NCI-H1694 (cell line): ENCODE measurements around the gene C1QL1.
A peak's percentile ranks its signal among the peaks of the same experiment; 100 is the strongest.

ENCODE experiments used
- DNase-seq: peaks from one replicate; lab custom pipeline; 2025; lab: John Stamatoyannopoulos, UW

C1QL1 gene

GRCh38 chr17:44989552-44990138, 21.5 kb upstream of the C1QL1 start:
- no peak for DNase-seq

GRCh38 chr17:44988044-44988942, 20.2 kb upstream of the C1QL1 start:
- DNase-seq = no peak

GRCh38 chr17:44983563-44983962, 15.5 kb upstream of the C1QL1 start:
- DNase-seq = no peak

GRCh38 chr17:44982113-44982702, 14.1 kb upstream of the C1QL1 start:
- DNase-seq = no peak

GRCh38 chr17:44981221-44981968, 13.3 kb upstream of the C1QL1 start:
- no peak for DNase-seq

- peak; percentile 62 for DNase-seq
Observed at GRCh38 chr17:44979426-44979995, 11.4 kb upstream of the C1QL1 start.

- no peak for DNase-seq
Observed at GRCh38 chr17:44978807-44979206, 10.7 kb upstream of the C1QL1 start.

GRCh38 chr17:44977814-44978550, 9.9 kb upstream of the C1QL1 start:
- DNase-seq = peak; percentile 71

- no peak for DNase-seq
Observed at GRCh38 chr17:44977065-44977464, 9.0 kb upstream of the C1QL1 start.

GRCh38 chr17:44976206-44976605, 8.1 kb upstream of the C1QL1 start:
- DNase-seq = no peak

GRCh38 chr17:44972953-44973352, 4.8 kb upstream of the C1QL1 start:
- no peak for DNase-seq

- DNase-seq = no peak
Observed at GRCh38 chr17:44971776-44972483, 3.8 kb upstream of the C1QL1 start.

- DNase-seq = peak; percentile 75
Observed at GRCh38 chr17:44970136-44970741, 2.1 kb upstream of the C1QL1 start.

GRCh38 chr17:44969144-44969780, 1.2 kb upstream of the C1QL1 start:
- no peak for DNase-seq

GRCh38 chr17:44967907-44968224, 237 bp downstream of the C1QL1 start:
- no peak for DNase-seq

GRCh38 chr17:44967026-44967906, 837 bp downstream of the C1QL1 start:
- no peak for DNase-seq

- no peak for DNase-seq
Observed at GRCh38 chr17:44966348-44967025, 1.6 kb downstream of the C1QL1 start.

- no peak for DNase-seq
Observed at GRCh38 chr17:44965481-44966234, 2.4 kb downstream of the C1QL1 start.
